IMR-90 (cell line): ENCODE results near the gene AKAP1.

ENCODE experiments used
- CTCF ChIP-seq: conservative IDR thresholded peaks from 2 replicates; pipeline ENCODE4 v1.5.1; 2012; ENCODE audit warnings: mild to moderate bottlenecking, low read depth, low read length, improper control_type of control experiment
- POLR2A ChIP-seq: IDR thresholded peaks from 2 replicates; pipeline ENCODE4 v1.6.1; 2012; ENCODE audit warnings: mild to moderate bottlenecking, low read depth, low read length
- RAD21 ChIP-seq: IDR thresholded peaks from 2 replicates; pipeline ENCODE4 v1.6.1; 2012; ENCODE audit warnings: low read length, improper control_type of control experiment
- RFX5 ChIP-seq: IDR thresholded peaks from 2 replicates; pipeline ENCODE4 v1.8.0; 2012; ENCODE audit warnings: low read depth, mild to moderate bottlenecking, low read length, moderate library complexity

- no peak for TF ChIP-seq POLR2A
- TF ChIP-seq RFX5 = no peak
- TF ChIP-seq CTCF = no peak
- no peak for TF ChIP-seq RAD21
These were observed 665 bp upstream of the AKAP1 start for GRCh38 chr17:57084361-57084801.
